DMS79 treated with DMSO at 0.1 percent for 48 hours (cell line): Measurements from ENCODE around the gene APOF.
"Not testable (repeated sequence)": the region's sequence is repeated elsewhere in the genome, so short reads cannot be mapped to it uniquely, and the experiment has no call there.

Source experiments
- DNase-seq: peaks from one replicate; lab custom pipeline; 2025; lab: John Stamatoyannopoulos, UW

Gene APOF

DNA sequence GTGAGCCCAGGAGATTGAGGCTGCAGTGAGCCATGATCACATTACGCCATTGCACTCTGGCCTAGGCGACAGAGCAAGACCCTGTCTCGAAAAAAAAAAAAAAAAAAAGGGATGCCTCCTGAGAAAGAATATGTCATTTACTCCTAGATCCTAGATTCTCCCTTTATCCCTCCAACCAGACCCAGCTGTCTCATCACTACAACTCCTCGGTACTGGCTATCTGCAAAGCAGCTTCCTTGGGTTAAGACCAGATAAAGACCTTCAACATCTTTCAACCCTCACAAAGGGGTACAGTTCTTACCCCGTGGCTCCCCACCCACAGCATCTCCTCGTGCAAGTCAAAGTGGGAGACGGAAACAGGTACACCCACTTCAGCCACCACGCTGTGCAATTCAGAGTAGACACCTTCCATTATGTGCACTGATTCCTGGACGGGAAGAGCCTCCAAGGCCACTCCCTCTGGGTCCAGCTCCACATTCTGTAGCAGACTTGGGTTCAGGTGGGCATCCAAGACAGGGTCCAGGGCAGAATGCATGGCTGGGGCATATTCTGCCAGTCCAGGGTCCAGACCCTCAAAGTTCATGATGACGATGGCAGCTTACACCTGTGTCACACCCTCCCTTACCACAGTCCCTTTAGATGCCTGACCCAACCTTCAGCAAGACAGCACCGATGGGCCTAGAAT lies 30.0 kb downstream of the APOF start:
- DNase-seq = no peak

DNA sequence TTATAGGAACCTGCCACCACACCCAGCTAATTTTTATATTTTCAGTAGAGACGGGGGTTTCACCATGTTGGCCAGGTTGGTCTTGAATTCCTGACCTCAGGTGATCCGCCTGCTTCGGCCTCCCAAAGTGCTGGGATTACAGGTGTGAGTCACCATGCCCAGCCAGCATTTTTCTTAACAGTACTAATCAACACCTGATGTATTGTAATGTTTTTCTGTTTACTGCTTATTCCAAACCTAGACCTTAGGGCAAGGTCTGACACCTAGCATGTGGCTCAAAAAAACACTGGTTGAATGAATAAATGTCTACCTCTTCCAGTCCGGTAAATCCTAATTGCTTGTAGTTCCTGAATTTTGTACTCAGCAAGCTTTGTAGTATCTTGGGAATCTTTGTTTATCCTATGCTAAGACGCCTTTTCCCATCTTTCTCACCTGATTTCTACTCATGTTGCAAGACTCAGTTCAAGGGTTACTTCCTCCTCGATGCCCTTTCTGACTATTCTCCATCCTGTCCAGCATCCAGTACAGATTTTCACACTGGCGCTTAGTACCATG lies 31.6 kb downstream of the APOF start:
- no peak for DNase-seq

- DNase-seq = no peak
These were observed 36.1 kb downstream of the APOF start for GRCh38 chr12:56326533-56326932.

DNA sequence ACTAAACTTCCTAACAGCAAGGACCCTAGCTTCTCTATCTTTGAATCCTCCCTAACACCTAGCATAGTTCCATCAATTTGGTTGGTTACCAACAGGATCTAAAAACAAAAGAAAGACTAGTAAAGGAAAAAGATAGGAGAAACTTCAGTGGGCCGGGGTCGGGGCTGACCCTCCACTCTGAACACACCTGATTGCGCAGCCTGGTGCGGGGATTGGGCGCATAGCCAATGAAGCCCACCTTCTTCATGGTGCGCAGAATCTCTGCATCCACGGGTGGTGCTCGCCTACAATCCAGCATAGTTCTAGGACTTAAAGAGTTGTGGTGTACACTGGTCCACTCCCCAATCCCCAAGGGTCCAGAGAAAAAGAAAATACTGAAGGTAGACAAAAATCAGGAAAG lies 36.5 kb downstream of the APOF start:
- DNase-seq = no peak

DNA sequence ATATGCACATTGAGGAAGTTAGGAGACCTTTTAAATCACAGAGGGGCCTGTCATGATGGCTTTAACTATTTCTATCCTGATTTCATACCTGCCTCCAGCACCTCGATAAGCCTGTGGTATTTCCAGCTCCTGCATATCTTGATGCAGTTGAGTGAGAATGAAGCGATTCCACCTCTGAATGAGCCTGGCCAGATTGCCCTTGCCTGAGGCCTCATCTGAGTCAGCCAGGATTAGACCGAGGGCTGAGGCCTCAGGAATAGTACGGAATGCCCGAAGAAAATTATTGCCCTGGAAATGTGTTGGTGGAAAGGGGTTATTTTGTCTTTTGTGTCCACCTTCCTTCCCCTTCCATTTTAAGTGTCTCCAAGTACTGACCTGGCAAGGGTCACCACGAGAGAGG lies 38.5 kb downstream of the APOF start:
- DNase-seq = no peak

DNA sequence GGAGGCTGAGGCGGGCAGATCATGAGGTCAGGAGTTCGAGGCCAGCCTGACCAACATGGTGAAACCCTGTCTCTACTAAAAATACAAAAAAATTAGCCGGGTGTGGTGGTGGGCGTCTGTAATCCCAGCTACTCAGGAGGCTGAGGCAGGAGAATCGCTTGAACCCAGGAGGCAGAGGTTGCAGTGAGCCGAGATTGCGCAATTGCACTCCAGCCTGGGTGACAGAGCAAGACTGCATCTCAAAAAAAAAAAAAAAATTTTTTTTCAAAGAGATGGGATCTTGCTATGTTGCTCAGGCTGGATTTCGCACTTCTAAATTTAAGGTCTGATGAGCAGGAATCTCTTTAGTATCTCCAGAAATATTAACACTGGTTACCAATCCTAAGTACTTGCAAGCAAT lies 41.0 kb downstream of the APOF start:
- DNase-seq = not testable (repeated sequence)

- no peak for DNase-seq
These were observed 41.6 kb downstream of the APOF start for GRCh38 chr12:56321027-56321426.

GRCh38 chr12:56317675-56318074 lies 45.0 kb downstream of the APOF start:
- no peak for DNase-seq

DNA sequence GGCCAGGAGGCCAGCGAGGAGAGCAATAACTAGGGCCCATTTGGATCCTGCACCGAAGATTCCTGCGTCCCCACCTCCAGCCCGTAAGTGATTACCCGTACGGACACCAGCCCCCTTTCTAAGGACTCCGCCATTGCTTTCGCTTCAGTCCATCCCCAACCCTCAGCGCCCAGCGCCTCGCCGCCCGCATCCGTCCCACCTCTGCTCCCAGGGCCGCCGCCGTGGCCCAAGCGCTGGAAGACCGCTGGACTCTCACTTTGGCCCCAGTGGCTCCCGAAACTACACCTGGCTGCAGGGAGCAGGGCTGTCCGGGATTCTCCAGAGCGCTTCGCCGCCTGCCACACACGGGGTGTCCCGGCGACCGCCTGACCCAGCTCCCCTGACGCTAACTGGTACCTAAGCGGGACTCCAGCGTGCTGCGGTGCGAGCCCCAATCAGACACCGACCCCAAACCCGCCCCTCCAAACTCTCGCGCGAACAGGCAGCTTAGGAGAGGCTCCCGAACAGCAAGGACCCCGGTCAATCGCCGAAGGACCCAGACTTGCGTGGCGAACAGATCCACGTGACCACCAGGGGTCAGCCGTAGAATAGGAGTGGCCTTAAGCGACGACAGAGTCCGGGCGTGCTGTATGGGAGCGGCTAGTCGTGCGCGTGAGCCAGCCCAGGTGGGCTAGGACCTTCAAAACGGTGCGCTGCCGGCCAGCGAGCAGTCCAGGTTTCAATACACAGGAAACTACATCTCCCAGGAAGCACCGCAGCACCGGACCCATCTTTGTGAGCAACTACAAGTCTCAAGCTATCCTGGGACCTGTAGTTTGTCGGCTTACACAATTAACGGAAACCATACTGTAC lies 46.8 kb downstream of the APOF start, which contains the start of gene CNPY2:
TSS of gene CNPY2 (minus strand) at position 367 of the 852 bp plus-strand sequence. CDS start 771 bp downstream, outside the sequence.
- peak; percentile 84 for DNase-seq

GRCh38 chr12:56315249-56315621 lies 47.4 kb downstream of the APOF start:
- no peak for DNase-seq

DNA sequence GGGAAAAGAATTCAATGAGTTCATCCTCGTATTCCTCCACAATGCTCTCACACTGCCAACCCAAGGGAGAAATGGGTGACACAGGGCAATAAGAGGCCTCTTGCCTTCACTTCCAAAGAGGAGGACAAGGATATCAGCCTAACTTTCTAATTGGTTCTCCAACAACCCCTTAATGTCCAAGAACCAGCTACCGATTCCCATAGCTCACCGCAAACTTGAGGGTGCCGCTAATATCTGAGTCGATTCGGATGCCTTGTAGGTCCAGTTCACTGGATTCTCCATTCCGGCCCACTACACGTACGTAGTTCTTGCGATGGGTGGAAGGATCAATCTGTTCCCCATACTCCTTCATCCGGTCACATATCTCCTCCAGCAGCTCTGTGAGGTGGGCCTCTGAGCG lies 51.7 kb downstream of the APOF start:
- DNase-seq = no peak
